Measurements from ENCODE around the gene TEX36. TPM values are rescaled to one million over a fixed set of nuclear protein-coding genes. Genes with fewer than 3 reads are reported as not detected.

TEX36 gene, protein sequence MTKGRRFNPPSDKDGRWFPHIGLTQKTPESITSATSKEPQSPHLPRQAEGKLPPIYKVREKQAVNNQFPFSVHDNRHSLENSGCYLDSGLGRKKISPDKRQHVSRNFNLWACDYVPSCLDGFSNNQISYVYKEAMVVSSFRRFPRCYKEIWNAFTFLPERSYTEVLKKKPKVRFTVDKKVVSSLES
- total RNA-seq = not detected in 2 replicates
- not detected for total RNA-seq (2013)
- polyA plus RNA-seq = not detected in 2 replicates
- not detected in 2 replicates for polyA minus RNA-seq

- peaks cover 2 to 12% (median 3%) of the 10 kb centered on the region in 3 donors for H3K9me3 ChIP-seq (ENCODE audit: control extremely low read depth in 1 of 3, control insufficient read depth in 2 of 3, insufficient read depth in 1 of 3, low read length in 2 of 3)
- no peaks in the 10 kb centered on the region for H3K79me2 ChIP-seq (ENCODE audit: control insufficient read depth, insufficient read depth, low read length)
- no peaks in the 10 kb centered on the region for H3K36me3 ChIP-seq (replicated peaks in 1 of 2; ENCODE audit: control extremely low read depth in 1 of 2, control insufficient read depth in 1 of 2, extremely low read depth in 1 of 2, insufficient read depth in 2 of 2, low read length in 1 of 2)
- Mint-ChIP-seq H3K9me3 (ENCODE audit: insufficient read depth) (no peaks in the 10 kb centered on the region), H3K4me1 (no peaks in the 10 kb centered on the region), H3K4me3 (no peak within 1 kb of the TSS), H3K27me3 (peaks cover 15% of the 10 kb centered on the region), H3K27ac (no peak within 1 kb of the TSS)
- TF ChIP-seq EZH2 (IDR thresholded peaks at IDR 0.05; ENCODE audit: borderline replicate concordance, insufficient read depth, low read depth, low read length, poor library complexity, severe bottlenecking) (no peak), CTCF (IDR thresholded peaks at IDR 0.05) (no peak)
- DNase-seq = no peak
- H3K27me3 ChIP-seq (replicated peaks in 1 of 4; ENCODE audit: control extremely low read depth in 1 of 4, control insufficient read depth in 3 of 4, insufficient read depth in 4 of 4, low read length in 3 of 4) = peaks cover 0 to 14% (median 3%) of the 10 kb centered on the region in 4 experiments
- WGBS (ENCODE audit: insufficient coverage) = 86% methylated on average over 1 of the region's 3 CpGs
- no peak within 1 kb of the TSS for H3K9ac ChIP-seq (ENCODE audit: low read length)
- H3K27ac ChIP-seq (ENCODE audit: low read length in 2 of 2) = no peak within 1 kb of the TSS
- H4K20me1 ChIP-seq (ENCODE audit: control insufficient read depth, insufficient read depth, low read length, poor library complexity, severe bottlenecking) = no peaks in the 10 kb centered on the region
- POLR2A ChIA-PET = no interaction called here
- intact Hi-C loops (cut with micrococcal nuclease) = no loop called here
- CTCF ChIA-PET = interaction anchor here (0.7 kb wide), 1 partner anchor 21 kb away, joined by 3 read pairs; no protein-coding TSS in a partner anchor
- H3K4me3 ChIP-seq (ENCODE audit: control extremely low read depth in 1 of 5, extremely low read depth in 1 of 5, insufficient read depth in 1 of 5, low read depth in 2 of 5, low read length in 4 of 5) = no peak within 1 kb of the TSS
- no peak within 1 kb of the TSS for H2AFZ ChIP-seq (ENCODE audit: insufficient read depth, low read depth, low read length, poor library complexity, severe bottlenecking)
- H3K4me2 ChIP-seq (replicated peaks; ENCODE audit: low read depth, low read length, poor library complexity, severe bottlenecking) = no peak within 1 kb of the TSS
- no peaks in the 10 kb centered on the region for H3K4me1 ChIP-seq (ENCODE audit: control insufficient read depth in 2 of 2, insufficient read depth in 2 of 2, low read length in 2 of 2)
- ATAC-seq (ENCODE audit: low read depth) = no peak
These were observed at the start of gene TEX36 for GRCh38 chr10:125683063-125683462. TSS of gene TEX36 (minus strand) at chr10:125683163. CDS start at chr10:125682989, 174 bp downstream.

DNA sequence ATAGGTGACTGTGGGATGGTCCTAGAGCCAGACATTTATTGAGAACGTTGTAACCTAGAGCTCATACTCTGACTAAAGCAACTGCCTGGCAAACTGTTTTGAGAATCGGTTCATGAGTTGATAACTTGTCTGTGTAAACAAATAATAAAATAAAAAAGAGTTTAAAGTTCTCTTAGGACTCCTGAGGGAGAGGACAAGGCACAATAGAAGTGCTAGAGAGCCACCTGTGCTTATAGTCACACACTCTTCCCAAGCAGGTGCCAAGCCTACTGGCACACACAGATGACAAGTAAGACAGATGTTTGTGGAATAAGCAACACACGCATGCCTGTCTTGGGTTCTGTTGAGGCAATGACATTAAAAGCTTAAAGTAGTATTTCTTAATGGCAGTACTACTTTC lies 44.5 kb upstream of the TEX36 start:
- Histone ChIP-seq H3K36me3 (replicated peaks in 1 of 2; ENCODE audit: control extremely low read depth in 1 of 2, control insufficient read depth in 1 of 2, extremely low read depth in 1 of 2, insufficient read depth in 2 of 2, low read length in 1 of 2) (peaks cover 41 to 87% of the 10 kb centered on the region in 2 experiments), H3K27ac (ENCODE audit: low read length in 2 of 2) (no peak overlapping the region), H2AFZ (ENCODE audit: insufficient read depth, low read depth, low read length, poor library complexity, severe bottlenecking) (no peak overlapping the region), H3K9me3 (ENCODE audit: control extremely low read depth in 1 of 3, control insufficient read depth in 2 of 3, insufficient read depth in 1 of 3, low read length in 2 of 3) (no peaks in the 10 kb centered on the region), H3K9ac (ENCODE audit: low read length) (no peak overlapping the region), H3K4me2 (replicated peaks; ENCODE audit: low read depth, low read length, poor library complexity, severe bottlenecking) (no peak overlapping the region), H3K27me3 (replicated peaks in 1 of 4; ENCODE audit: control extremely low read depth in 1 of 4, control insufficient read depth in 3 of 4, insufficient read depth in 4 of 4, low read length in 3 of 4) (no peaks in the 10 kb centered on the region), H3K4me3 (ENCODE audit: control extremely low read depth in 1 of 5, extremely low read depth in 1 of 5, insufficient read depth in 1 of 5, low read depth in 2 of 5, low read length in 4 of 5) (no peak overlapping the region), H4K20me1 (ENCODE audit: control insufficient read depth, insufficient read depth, low read length, poor library complexity, severe bottlenecking) (peaks cover 4% of the 10 kb centered on the region), H3K4me1 (ENCODE audit: control insufficient read depth in 2 of 2, insufficient read depth in 2 of 2, low read length in 2 of 2) (no peaks in the 10 kb centered on the region), H3K79me2 (ENCODE audit: control insufficient read depth, insufficient read depth, low read length) (no peaks in the 10 kb centered on the region)
- intact Hi-C loops (cut with micrococcal nuclease) = no loop called here
- CTCF ChIA-PET = interaction anchor here (0.6 kb wide), 1 partner anchor 206 kb away, joined by 3 read pairs; no protein-coding TSS in a partner anchor
- no peak for DNase-seq
- Mint-ChIP-seq H3K27ac (no peak overlapping the region), H3K27me3 (no peaks in the 10 kb centered on the region), H3K9me3 (ENCODE audit: insufficient read depth) (no peaks in the 10 kb centered on the region), H3K4me3 (no peak overlapping the region), H3K4me1 (peaks cover 4% of the 10 kb centered on the region)
- POLR2A ChIA-PET = no interaction called here
- ATAC-seq (ENCODE audit: low read depth) = no peak
- TF ChIP-seq CTCF (IDR thresholded peaks at IDR 0.05) (no peak), EZH2 (IDR thresholded peaks at IDR 0.05; ENCODE audit: borderline replicate concordance, insufficient read depth, low read depth, low read length, poor library complexity, severe bottlenecking) (no peak)
- no CpG with 5 or more reads among the region's 3 CpGs for WGBS (ENCODE audit: insufficient coverage)
